Measurements from ENCODE around the gene RAB11A. TPM values are rescaled to one million over a fixed set of nuclear protein-coding genes. Genes with fewer than 3 reads are reported as not detected.
"Not testable (repeated sequence)": the region's sequence is repeated elsewhere in the genome, so short reads cannot be mapped to it uniquely, and the experiment has no call there.

Gene RAB11A
- total RNA-seq, 2 experiments from 2014 or later, result 98.5 to 102 TPM

GRCh38 chr15:65870889-65871533 lies 1.7 kb downstream of the RAB11A start:
- peak overlapping the region; percentile 100 for H3K27ac Mint-ChIP-seq
- H3K4me1 ChIP-seq (ENCODE audit: insufficient read depth, low read length), result peaks cover 21% of the 10 kb centered on the region
- DNase-seq, result peak in 2 of 14 experiments; percentile 23 to 27
- H3K4me3 Mint-ChIP-seq, result peak overlapping the region; percentile 99
- H3K36me3 Mint-ChIP-seq (ENCODE audit: low read depth), result peaks cover 40% of the 10 kb centered on the region
- TF ChIP-seq, protein P1, sequence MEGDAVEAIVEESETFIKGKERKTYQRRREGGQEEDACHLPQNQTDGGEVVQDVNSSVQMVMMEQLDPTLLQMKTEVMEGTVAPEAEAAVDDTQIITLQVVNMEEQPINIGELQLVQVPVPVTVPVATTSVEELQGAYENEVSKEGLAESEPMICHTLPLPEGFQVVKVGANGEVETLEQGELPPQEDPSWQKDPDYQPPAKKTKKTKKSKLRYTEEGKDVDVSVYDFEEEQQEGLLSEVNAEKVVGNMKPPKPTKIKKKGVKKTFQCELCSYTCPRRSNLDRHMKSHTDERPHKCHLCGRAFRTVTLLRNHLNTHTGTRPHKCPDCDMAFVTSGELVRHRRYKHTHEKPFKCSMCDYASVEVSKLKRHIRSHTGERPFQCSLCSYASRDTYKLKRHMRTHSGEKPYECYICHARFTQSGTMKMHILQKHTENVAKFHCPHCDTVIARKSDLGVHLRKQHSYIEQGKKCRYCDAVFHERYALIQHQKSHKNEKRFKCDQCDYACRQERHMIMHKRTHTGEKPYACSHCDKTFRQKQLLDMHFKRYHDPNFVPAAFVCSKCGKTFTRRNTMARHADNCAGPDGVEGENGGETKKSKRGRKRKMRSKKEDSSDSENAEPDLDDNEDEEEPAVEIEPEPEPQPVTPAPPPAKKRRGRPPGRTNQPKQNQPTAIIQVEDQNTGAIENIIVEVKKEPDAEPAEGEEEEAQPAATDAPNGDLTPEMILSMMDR (IDR thresholded peaks at IDR 0.05), result no peak
- H3K9me3 ChIP-seq (ENCODE audit: control insufficient read depth in 1 of 2, insufficient read depth in 1 of 2, low read length in 2 of 2), result no peaks in the 10 kb centered on the region
- POLR2A ChIA-PET, result interaction anchor here (0.7 to 3.3 kb wide), 5 partner anchors 9 to 353 kb away, joined by 3 to 71 read pairs (median 8); partner anchors contain the start of genes DENND4A and DPP8
- H3K4me1 Mint-ChIP-seq (ENCODE audit: low read depth), result peaks cover 60% of the 10 kb centered on the region
- H3K27me3 ChIP-seq (ENCODE audit: control insufficient read depth in 1 of 2, insufficient read depth in 2 of 2, low read length in 2 of 2), result no peaks in the 10 kb centered on the region
- H3K4me3 ChIP-seq (ENCODE audit: low read length), result peak overlapping the region; percentile 98
- peaks cover 3% of the 10 kb centered on the region for H3K27me3 Mint-ChIP-seq
- peak overlapping the region in 1 of 2 donors; percentile 5 for H3K27ac ChIP-seq (ENCODE audit: low read depth in 1 of 2, low read length in 2 of 2)
- ATAC-seq (ENCODE audit: poor library complexity), result no peak
- CTCF ChIA-PET, result interaction anchor here (0.6 to 0.7 kb wide), 5 partner anchors 29 to 524 kb away, joined by 3 to 5 read pairs (median 3); no protein-coding TSS in a partner anchor
- intact Hi-C loops (cut with DNase I, micrococcal nuclease), result loop anchor here (5.0 to 10.0 kb wide), 2 partner anchors 111 to 634 kb away; partner anchors contain the start of genes RPL4 (in 1 of the 2) and ZWILCH (in 1 of the 2)
- H3K36me3 ChIP-seq (ENCODE audit: insufficient read depth, low read length), result peaks cover 2% of the 10 kb centered on the region
- no peaks in the 10 kb centered on the region for H3K9me3 Mint-ChIP-seq

GRCh38 chr15:65871886-65872285 lies 2.6 kb downstream of the RAB11A start:
- Mint-ChIP-seq H3K4me1 (ENCODE audit: low read depth) (peaks cover 60% of the 10 kb centered on the region), H3K36me3 (ENCODE audit: low read depth) (peaks cover 49% of the 10 kb centered on the region)
- not testable (repeated sequence) for H3K4me3 ChIP-seq (ENCODE audit: low read length); H3K9me3 Mint-ChIP-seq; H3K27me3 Mint-ChIP-seq; H3K36me3 ChIP-seq (ENCODE audit: insufficient read depth, low read length); H3K27ac Mint-ChIP-seq; H3K27me3 ChIP-seq (ENCODE audit: control insufficient read depth in 1 of 2, insufficient read depth in 2 of 2, low read length in 2 of 2); H3K4me3 Mint-ChIP-seq; H3K27ac ChIP-seq (ENCODE audit: low read depth in 1 of 2, low read length in 2 of 2); ATAC-seq (ENCODE audit: poor library complexity); DNase-seq; H3K9me3 ChIP-seq (ENCODE audit: control insufficient read depth in 1 of 2, insufficient read depth in 1 of 2, low read length in 2 of 2)
- CTCF ChIA-PET, result interaction anchor here (0.7 kb wide), 3 partner anchors 84 to 135 kb away, joined by 3 to 5 read pairs (median 3); no protein-coding TSS in a partner anchor
- intact Hi-C loops (cut with DNase I, micrococcal nuclease), result loop anchor here (5.0 to 10.0 kb wide), 2 partner anchors 110 to 633 kb away; partner anchors contain the start of genes RPL4 (in 1 of the 2) and ZWILCH (in 1 of the 2)
- POLR2A ChIA-PET, result interaction anchor here (0.7 kb wide), 1 partner anchor 354 kb away, joined by 3 read pairs; the partner anchor contains the start of gene DPP8
- H3K4me1 ChIP-seq (ENCODE audit: insufficient read depth, low read length), result peaks cover 21% of the 10 kb centered on the region

GRCh38 chr15:65872596-65872995 lies 3.3 kb downstream of the RAB11A start:
- ATAC-seq (ENCODE audit: poor library complexity); H3K4me3 ChIP-seq (ENCODE audit: low read length); H3K27ac Mint-ChIP-seq; POLR2A ChIA-PET; H3K27ac ChIP-seq (ENCODE audit: low read depth in 1 of 2, low read length in 2 of 2); H3K9me3 ChIP-seq (ENCODE audit: control insufficient read depth in 1 of 2, insufficient read depth in 1 of 2, low read length in 2 of 2); H3K27me3 ChIP-seq (ENCODE audit: control insufficient read depth in 1 of 2, insufficient read depth in 2 of 2, low read length in 2 of 2); H3K27me3 Mint-ChIP-seq; CTCF ChIA-PET; DNase-seq; H3K9me3 Mint-ChIP-seq: not testable (repeated sequence)
- intact Hi-C loops (cut with DNase I, micrococcal nuclease), result loop anchor here (5.0 to 10.0 kb wide), 2 partner anchors 110 to 632 kb away; partner anchors contain the start of genes RPL4 (in 1 of the 2) and ZWILCH (in 1 of the 2)
- Mint-ChIP-seq H3K4me3 (peak overlapping the region; percentile 43), H3K36me3 (ENCODE audit: low read depth) (peaks cover 56% of the 10 kb centered on the region), H3K4me1 (ENCODE audit: low read depth) (peaks cover 62% of the 10 kb centered on the region)
- Histone ChIP-seq H3K4me1 (ENCODE audit: insufficient read depth, low read length) (peaks cover 21% of the 10 kb centered on the region), H3K36me3 (ENCODE audit: insufficient read depth, low read length) (peaks cover 11% of the 10 kb centered on the region)

GRCh38 chr15:65873256-65873655 lies 4.0 kb downstream of the RAB11A start:
- Mint-ChIP-seq H3K4me3 (no peak overlapping the region), H3K27me3 (peaks cover 3% of the 10 kb centered on the region), H3K9me3 (no peaks in the 10 kb centered on the region), H3K36me3 (ENCODE audit: low read depth) (peaks cover 62% of the 10 kb centered on the region), H3K4me1 (ENCODE audit: low read depth) (peaks cover 67% of the 10 kb centered on the region), H3K27ac (no peak overlapping the region)
- DNase-seq (no peak), ATAC-seq (ENCODE audit: poor library complexity) (no peak)
- Histone ChIP-seq H3K27me3 (ENCODE audit: control insufficient read depth in 1 of 2, insufficient read depth in 2 of 2, low read length in 2 of 2) (no peaks in the 10 kb centered on the region), H3K9me3 (ENCODE audit: control insufficient read depth in 1 of 2, insufficient read depth in 1 of 2, low read length in 2 of 2) (no peaks in the 10 kb centered on the region), H3K27ac (ENCODE audit: low read depth in 1 of 2, low read length in 2 of 2) (no peak overlapping the region), H3K4me1 (ENCODE audit: insufficient read depth, low read length) (peaks cover 21% of the 10 kb centered on the region), H3K4me3 (ENCODE audit: low read length) (no peak overlapping the region), H3K36me3 (ENCODE audit: insufficient read depth, low read length) (peaks cover 17% of the 10 kb centered on the region)
- POLR2A ChIA-PET, result interaction anchor here (0.7 to 1.0 kb wide), 2 partner anchors 8 to 1447 kb away, joined by 3 to 5 read pairs; no protein-coding TSS in a partner anchor
- intact Hi-C loops (cut with DNase I, micrococcal nuclease), result loop anchor here (5.0 to 10.0 kb wide), 2 partner anchors 109 to 632 kb away; partner anchors contain the start of genes RPL4 (in 1 of the 2) and ZWILCH (in 1 of the 2)
- TF ChIP-seq, protein P1 (IDR thresholded peaks at IDR 0.05), result no peak
- CTCF ChIA-PET, result no interaction called here

Measured in CD4-positive, alpha-beta T cell (primary cell).